GM12878 (cell line): ENCODE results near the gene ATP6V0A1. TPM values are rescaled to one million over a fixed set of nuclear protein-coding genes. Genes with fewer than 3 reads are reported as not detected.

Source experiments
- ATAC-seq: fragments of 200-7000 bp; cut with Tn5 transposase; 3 replicates; pipeline ENCODE4 v1.9.1; 2020; ENCODE audit warnings: mild to moderate bottlenecking, moderate library complexity
- BruUV-seq: library from RNA; stranded (reverse); fragments of 400-500 nt; replicated peaks from 2 replicates; lab custom pipeline; 2021; lab: Mats Ljungman, UMichigan
- CTCF ChIA-PET: fragments of 300-600 bp; sonication (Branson Sonifier 250); formaldehyde crosslinking; extraction: SDS; loops from one replicate; lab custom pipeline; 2021; ENCODE audit warnings: inconsistent platforms; lab: Yijun Ruan, JAX
- POLR2A ChIA-PET: fragments of 350-600 bp; formaldehyde crosslinking; extraction: SDS; loops from one replicate; lab custom pipeline; 2021; ENCODE audit warnings: inconsistent platforms; lab: Charles Lee
- RAD21 ChIA-PET: fragments of 300-600 bp; sonication (Branson Sonifier 250); formaldehyde crosslinking; loops from one replicate; lab custom pipeline; 2023; ENCODE audit warnings: antibody characterized with exemption; ENCODE audit not compliant: unreplicated experiment; lab: Charles Lee
- SMC1A ChIA-PET: fragments of 300-600 bp; sonication (Branson Sonifier 250); formaldehyde crosslinking; loops from one replicate; lab custom pipeline; 2023; ENCODE audit not compliant: unreplicated experiment, uncharacterized antibody; lab: Charles Lee
- DNase-seq: peaks from one replicate; pipeline ENCODE4 v3.0.0-alpha.2; 2011; ENCODE audit warnings: low read depth, low spot score
- FAIRE-seq: peaks from 3 replicates; lab custom pipeline; 2011; peaks lifted over from hg19 to GRCh38; lab: Jason Lieb, UNC
- H2AFZ ChIP-seq: 2 replicates; pipeline ENCODE4 v1.6.0; 2011; ENCODE audit warnings: low read depth, low read length, control low read depth; ENCODE audit not compliant: control insufficient read depth
- H3K27ac ChIP-seq: 2 replicates; pipeline ENCODE4 v1.5.1; 2011; ENCODE audit warnings: control low read depth; ENCODE audit not compliant: control insufficient read depth, insufficient read depth
- H3K27me3 ChIP-seq, 2 experiments: replicated peaks in 1 of 2; 2 replicates each; pipeline versions ENCODE4 v1.6.0 to v1.6.1; 2011; ENCODE audit warnings: low read length in 1 of 2; ENCODE audit not compliant: control insufficient read depth in 2 of 2, insufficient read depth in 2 of 2
- H3K36me3 ChIP-seq, 2 experiments: 2 replicates each; pipeline ENCODE4 v1.5.1; 2011; ENCODE audit warnings: low read length in 1 of 2; ENCODE audit not compliant: control insufficient read depth in 2 of 2, insufficient read depth in 2 of 2
- H3K4me1 ChIP-seq: 2 replicates; pipeline ENCODE4 v1.6.1; 2011; ENCODE audit warnings: mild to moderate bottlenecking, low read length, moderate library complexity, mixed read lengths; ENCODE audit not compliant: control insufficient read depth, insufficient read depth
- H3K4me2 ChIP-seq: 2 replicates; pipeline ENCODE4 v1.6.0; 2011; ENCODE audit warnings: control low read depth; ENCODE audit not compliant: control insufficient read depth, insufficient read depth
- H3K4me3 ChIP-seq: fragments of 200-600 bp; sonication (generic); 2 replicates; pipeline ENCODE4 v1.5.1; 2016
- H3K79me2 ChIP-seq: 2 replicates; pipeline ENCODE4 v1.6.0; 2011; ENCODE audit warnings: low read length; ENCODE audit not compliant: control insufficient read depth, insufficient read depth
- H3K9ac ChIP-seq: 2 replicates; pipeline ENCODE4 v1.8.0; 2011; ENCODE audit warnings: low read length, control low read depth, mixed read lengths; ENCODE audit not compliant: control insufficient read depth, insufficient read depth
- H3K9me3 ChIP-seq: replicated peaks from 3 replicates; pipeline ENCODE4 v1.5.1; 2011; ENCODE audit warnings: mild to moderate bottlenecking, low read length; ENCODE audit not compliant: control insufficient read depth, insufficient read depth
- H4K20me1 ChIP-seq: 2 replicates; pipeline ENCODE4 v1.6.0; 2011; ENCODE audit not compliant: control insufficient read depth, insufficient read depth
- BCL3 ChIP-seq: IDR thresholded peaks from 2 replicates; pipeline ENCODE4 v1.6.1; 2011; ENCODE audit warnings: borderline replicate concordance, low read depth, mild to moderate bottlenecking, moderate library complexity, low read length; ENCODE audit not compliant: insufficient read depth, poor library complexity, severe bottlenecking
- BHLHE40 ChIP-seq, 2 experiments: fragments of 450-650 bp in 1 of 2; IDR thresholded peaks; 2 replicates each; pipeline ENCODE4 v1.6.1; 2011 to 2017; ENCODE audit warnings: low read depth in 2 of 2, borderline replicate concordance in 1 of 2, improper control_type of control experiment in 1 of 2, low read length in 1 of 2, mild to moderate bottlenecking in 1 of 2
- CHD1 ChIP-seq: IDR thresholded peaks from 2 replicates; pipeline ENCODE4 v1.6.1; 2012; ENCODE audit warnings: low read depth, low read length, improper control_type of control experiment
- CUX1 ChIP-seq: IDR thresholded peaks from 2 replicates; pipeline ENCODE4 v1.6.1; 2012; ENCODE audit warnings: improper control_type of control experiment, low read depth, low read length; ENCODE audit not compliant: insufficient replicate concordance
- ELK1 ChIP-seq: IDR thresholded peaks from 2 replicates; pipeline ENCODE4 v1.6.1; 2012; ENCODE audit warnings: low read depth, low read length, improper control_type of control experiment
- IKZF2 ChIP-seq, 2 experiments: fragments of 450-650 bp; IDR thresholded peaks; 2 replicates each; pipeline ENCODE4 v1.6.1; 2017; ENCODE audit warnings: mild to moderate bottlenecking in 2 of 2, moderate library complexity in 2 of 2
- LARP7 ChIP-seq: fragments of 450-650 bp; IDR thresholded peaks from 2 replicates; pipeline ENCODE4 v1.6.1; 2017; ENCODE audit warnings: mild to moderate bottlenecking
- NFIC ChIP-seq: IDR thresholded peaks from 2 replicates; pipeline ENCODE4 v1.6.1; 2012; ENCODE audit warnings: low read depth, mild to moderate bottlenecking, inconsistent platforms, low read length, moderate library complexity
- PML ChIP-seq: IDR thresholded peaks from 2 replicates; pipeline ENCODE4 v1.6.1; 2012; ENCODE audit warnings: low read length, inconsistent platforms
- SUPT20H ChIP-seq: IDR thresholded peaks from 2 replicates; pipeline ENCODE4 v1.6.1; 2011; ENCODE audit warnings: low read depth, mild to moderate bottlenecking, low read length, moderate library complexity, borderline replicate concordance; ENCODE audit not compliant: control insufficient read depth
- USF1 ChIP-seq: IDR thresholded peaks from 2 replicates; pipeline ENCODE4 v1.6.1; 2011; ENCODE audit warnings: borderline replicate concordance, low read depth, mild to moderate bottlenecking, moderate library complexity, mixed read lengths, low read length; ENCODE audit not compliant: insufficient read depth; ENCODE audit errors: extremely low read length
- ZBTB33 ChIP-seq: fragments of 450-650 bp; IDR thresholded peaks from 2 replicates; pipeline ENCODE4 v1.6.1; 2017; ENCODE audit warnings: mild to moderate bottlenecking
- WGBS: methylation state at CpG from one replicate; pipeline ENCODE4 v1.1.6; 2016; ENCODE audit warnings: low lambda C conversion rate; ENCODE audit not compliant: insufficient replicate concordance, insufficient coverage; ENCODE audit errors: missing lambda C conversion rate; 5-methylcytosine and 5-hydroxymethylcytosine counted together
- in situ Hi-C: fragments of 300-500 bp; cut with MboI; formaldehyde crosslinking; loops from 9 replicates; pipeline ENCODE4 v1.14.3; 2018; ENCODE audit warnings: mixed read lengths
- intact Hi-C: fragments of 100-400 bp; cut with micrococcal nuclease; formaldehyde crosslinking; loops from one replicate; pipeline ENCODE4 v1.14.2; 2022; ENCODE audit not compliant: unreplicated experiment
- polyA plus RNA-seq, 11 experiments: library from polyadenylated mRNA; depleted of rRNA in 4 of 11; unstranded in 6 of 11; stranded (reverse) in 5 of 11; fragments of >200 nt; fragmentation: Nextera tagmentation in 4 of 11; fragmentation: Illumina TruSeq in 1 of 11; extraction: Ambion mirVana in 4 of 11; extraction: Trizol in 1 of 11; gene quantifications; 1 replicate in 1 of 11; 2 replicates in 10 of 11; pipeline versions ENCODE4 v1.2.1 to v1.2.3, GENCODE V29; 2011 to 2016; ENCODE audit warnings: inconsistent platforms in 2 of 11, missing spikeins in 2 of 11, low read depth in 1 of 11
- total RNA-seq, 4 experiments: library from RNA; depleted of rRNA in 3 of 4; stranded (reverse); fragments of >200 nt in 3 of 4; fragmentation: Illumina TruSeq in 1 of 4; extraction: Trizol in 1 of 4; gene quantifications; 2 replicates each; pipeline versions ENCODE4 v1.2.1 to v1.2.3, GENCODE V29; 2013 to 2021

ATP6V0A1 gene
- total and polyA plus RNA-seq, 10 of the 15 experiments (the other 5 are each of a cell fraction or from before 2014, with no cell fraction given): 3.0 to 76.6 (median 30.9) TPM

GRCh38 chr17:42436391-42436790, 22.3 kb upstream of the ATP6V0A1 start:
- H2AFZ ChIP-seq: no peak overlapping the region
- no peak overlapping the region for H3K9ac ChIP-seq
- RAD21 ChIA-PET: no interaction called here
- POLR2A ChIA-PET: interaction anchor here (0.6 to 1.9 kb wide), 3 partner anchors 12 to 34 kb away, joined by 3 to 7 read pairs (median 3); no protein-coding TSS in a partner anchor
- H3K4me1 ChIP-seq: 0 out of 2 replicates have a peak, but pooled peaks cover 4% of the 10 kb centered on the region
- in situ Hi-C loops (no loop called here), intact Hi-C loops (no loop called here)
- H4K20me1 ChIP-seq: no peaks in the 10 kb centered on the region
- BruUV-seq: no TSS peak
- WGBS: 62% methylated on average over 6 of the region's 6 CpGs
- H3K36me3 ChIP-seq: no peaks in the 10 kb centered on the region
- no peak overlapping the region for H3K4me3 ChIP-seq
- H3K4me2 ChIP-seq: no peak overlapping the region
- no peak overlapping the region for H3K27ac ChIP-seq
- FAIRE-seq: no peak
- SMC1A ChIA-PET: interaction anchor here (1.0 to 1.9 kb wide), 4 partner anchors 10 to 71 kb away, joined by 3 to 8 read pairs (median 4); no protein-coding TSS in a partner anchor
- H3K27me3 ChIP-seq: no peaks in the 10 kb centered on the region
- ATAC-seq: no peak
- H3K79me2 ChIP-seq: no peaks in the 10 kb centered on the region
- H3K9me3 ChIP-seq: no peaks in the 10 kb centered on the region
- no peak for DNase-seq
- CTCF ChIA-PET: interaction anchor here (1.1 to 10.1 kb wide), 5 partner anchors 16 to 94 kb away, joined by 3 to 120 read pairs (median 5); no protein-coding TSS in a partner anchor
- TF ChIP-seq BCL3 (no peak), BHLHE40 (IDR thresholded peaks at IDR 0.05; ENCODE audit: borderline replicate concordance in 1 of 2, low read depth in 2 of 2, low read length in 1 of 2) (no peak), ZBTB33 (no peak), PML (no peak), IKZF2 (IDR thresholded peaks at IDR 0.05) (no peak), SUPT20H (no peak), USF1 (no peak), ELK1 (no peak), CHD1 (no peak), CUX1 (no peak), NFIC (no peak), LARP7 (no peak)
